ENCODE measurements around the gene RNASE2. TPM values are rescaled to one million over a fixed set of nuclear protein-coding genes. Genes with fewer than 3 reads are reported as not detected.

The RNASE2 gene
- total RNA-seq, 1 donor from 2014 or later: not detected

DNA sequence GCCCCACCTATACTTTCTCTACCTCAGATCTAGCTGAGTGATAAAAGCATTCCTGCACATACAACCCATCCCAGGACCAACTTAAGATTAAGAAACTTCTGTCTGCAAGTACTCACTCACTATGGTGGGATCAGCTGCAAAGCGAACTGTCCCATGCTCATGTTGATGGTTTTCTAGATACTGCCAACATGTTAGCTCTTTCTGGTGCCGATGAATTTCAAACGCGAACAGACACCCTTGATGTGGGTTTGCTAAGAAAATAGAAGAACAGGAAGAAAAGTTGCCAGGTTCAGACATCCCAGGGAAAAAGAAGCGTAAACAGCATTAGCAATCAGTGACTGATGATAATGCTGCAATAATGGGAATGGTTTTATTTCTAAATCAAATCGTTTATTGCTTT is 42.3 kb downstream of the RNASE2 start:
- peaks cover 18% of the 10 kb centered on the region for H3K4me1 Mint-ChIP-seq (ENCODE audit: low read depth)
- no peaks in the 10 kb centered on the region for H3K27me3 Mint-ChIP-seq (ENCODE audit: low read depth)
- no peaks in the 10 kb centered on the region for H3K9me3 Mint-ChIP-seq (ENCODE audit: low read depth)

DNA sequence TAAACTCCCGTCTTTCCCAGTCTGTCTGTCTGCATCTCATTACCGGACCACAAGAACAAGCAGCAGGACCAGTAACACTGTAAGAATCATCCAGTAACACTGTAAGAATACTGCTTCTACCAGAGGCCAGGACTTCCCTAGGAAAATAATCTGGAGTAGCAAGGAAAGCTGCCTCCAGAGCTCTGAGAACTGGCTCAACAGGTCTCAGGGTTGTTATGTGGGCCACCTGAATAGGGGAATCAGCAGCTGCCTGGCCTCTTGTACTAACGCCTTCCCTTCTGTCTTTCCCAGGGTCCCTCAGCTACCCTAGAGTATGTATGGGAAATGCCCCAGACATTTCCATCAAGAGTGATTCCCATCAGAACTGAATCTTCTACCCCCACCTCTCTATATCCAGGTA is 42.9 kb downstream of the RNASE2 start:
- no peak overlapping the region for H3K4me3 Mint-ChIP-seq (ENCODE audit: unreplicated experiment)
- no peak for DNase-seq (ENCODE audit: low spot score)
- H3K9me3 Mint-ChIP-seq (ENCODE audit: low read depth): no peaks in the 10 kb centered on the region
- no peaks in the 10 kb centered on the region for H3K27me3 Mint-ChIP-seq (ENCODE audit: low read depth)
- H3K4me1 Mint-ChIP-seq (ENCODE audit: low read depth): peaks cover 18% of the 10 kb centered on the region
- H3K27ac Mint-ChIP-seq (ENCODE audit: unreplicated experiment): no peak overlapping the region
- H3K36me3 Mint-ChIP-seq (ENCODE audit: low read depth): peaks cover 28% of the 10 kb centered on the region
- TF ChIP-seq, protein P1, sequence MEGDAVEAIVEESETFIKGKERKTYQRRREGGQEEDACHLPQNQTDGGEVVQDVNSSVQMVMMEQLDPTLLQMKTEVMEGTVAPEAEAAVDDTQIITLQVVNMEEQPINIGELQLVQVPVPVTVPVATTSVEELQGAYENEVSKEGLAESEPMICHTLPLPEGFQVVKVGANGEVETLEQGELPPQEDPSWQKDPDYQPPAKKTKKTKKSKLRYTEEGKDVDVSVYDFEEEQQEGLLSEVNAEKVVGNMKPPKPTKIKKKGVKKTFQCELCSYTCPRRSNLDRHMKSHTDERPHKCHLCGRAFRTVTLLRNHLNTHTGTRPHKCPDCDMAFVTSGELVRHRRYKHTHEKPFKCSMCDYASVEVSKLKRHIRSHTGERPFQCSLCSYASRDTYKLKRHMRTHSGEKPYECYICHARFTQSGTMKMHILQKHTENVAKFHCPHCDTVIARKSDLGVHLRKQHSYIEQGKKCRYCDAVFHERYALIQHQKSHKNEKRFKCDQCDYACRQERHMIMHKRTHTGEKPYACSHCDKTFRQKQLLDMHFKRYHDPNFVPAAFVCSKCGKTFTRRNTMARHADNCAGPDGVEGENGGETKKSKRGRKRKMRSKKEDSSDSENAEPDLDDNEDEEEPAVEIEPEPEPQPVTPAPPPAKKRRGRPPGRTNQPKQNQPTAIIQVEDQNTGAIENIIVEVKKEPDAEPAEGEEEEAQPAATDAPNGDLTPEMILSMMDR (IDR thresholded peaks at IDR 0.05): no peak

More for the DNA sequence above, 42.3 kb downstream of the RNASE2 start:
- TF ChIP-seq, protein P1 (IDR thresholded peaks at IDR 0.05): no peak
- Mint-ChIP-seq H3K36me3 (ENCODE audit: low read depth) (peaks cover 31% of the 10 kb centered on the region), H3K4me3 (ENCODE audit: unreplicated experiment) (no peak overlapping the region), H3K27ac (ENCODE audit: unreplicated experiment) (no peak overlapping the region)
- DNase-seq (ENCODE audit: low spot score): no peak

DNA sequence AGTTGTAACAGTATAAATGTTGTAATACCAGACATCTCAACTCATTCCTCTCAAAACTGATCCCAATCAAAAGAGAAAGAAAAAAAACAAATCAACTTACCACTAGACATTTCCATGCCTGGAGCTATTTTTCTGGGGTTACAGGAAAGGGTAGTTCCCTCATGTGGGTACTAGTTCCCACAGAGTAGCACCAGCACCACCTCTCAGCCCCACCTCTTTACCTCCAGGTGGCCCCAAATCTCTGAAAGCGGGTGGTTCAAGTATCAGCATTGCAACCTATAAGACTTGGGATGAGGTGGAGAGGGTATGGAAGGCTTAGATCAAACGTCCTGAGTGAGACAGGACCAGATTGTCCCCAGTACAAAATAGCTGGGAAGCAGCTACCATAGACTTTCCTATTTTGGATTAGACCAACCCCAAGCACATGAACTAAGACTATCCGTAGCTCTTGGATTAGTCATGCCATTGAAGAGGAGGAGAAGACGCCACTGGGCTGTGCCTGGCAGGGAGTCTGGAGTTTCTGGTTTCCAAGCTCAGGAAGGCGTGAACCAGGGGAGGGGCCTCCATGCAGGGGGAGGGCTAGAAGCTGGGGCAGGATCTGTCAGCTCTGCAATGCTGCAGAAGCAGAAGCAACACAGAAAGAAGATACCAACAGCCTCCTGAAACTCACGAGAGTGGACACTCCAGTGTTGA is 43.5 kb downstream of the RNASE2 start, which contains the start of gene SLC39A2:
TSS of gene SLC39A2 (plus strand) at position 620 of the 693 bp plus-strand sequence. CDS start 154 bp downstream, outside the sequence.
- Mint-ChIP-seq H3K4me3 (ENCODE audit: unreplicated experiment) (no peak within 1 kb of the TSS), H3K9me3 (ENCODE audit: low read depth) (no peaks in the 10 kb centered on the region), H3K4me1 (ENCODE audit: low read depth) (peaks cover 18% of the 10 kb centered on the region), H3K27me3 (ENCODE audit: low read depth) (no peaks in the 10 kb centered on the region), H3K36me3 (ENCODE audit: low read depth) (peaks cover 26% of the 10 kb centered on the region), H3K27ac (ENCODE audit: unreplicated experiment) (no peak within 1 kb of the TSS)
- DNase-seq (ENCODE audit: low spot score): no peak
- TF ChIP-seq, protein P1 (IDR thresholded peaks at IDR 0.05): no peak

DNA sequence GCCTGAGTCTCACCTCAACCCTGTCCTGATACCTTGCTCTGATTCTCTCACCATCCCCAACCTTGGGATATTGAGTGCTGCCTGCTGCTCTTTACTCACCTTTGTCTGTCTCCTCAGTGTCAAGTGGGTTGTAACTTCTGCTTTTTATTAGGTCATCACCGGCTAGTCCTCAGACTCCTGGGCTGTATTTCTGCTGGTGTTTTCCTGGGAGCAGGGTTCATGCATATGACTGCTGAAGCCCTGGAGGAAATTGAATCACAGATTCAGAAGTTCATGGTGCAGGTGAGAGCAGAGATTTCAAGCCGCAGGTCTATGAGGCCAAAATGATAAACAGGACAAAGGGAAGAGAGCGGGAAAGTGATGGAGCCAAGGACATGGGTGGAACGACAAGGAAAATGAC is 44.3 kb downstream of the RNASE2 start:
- Mint-ChIP-seq H3K4me1 (ENCODE audit: low read depth) (peaks cover 18% of the 10 kb centered on the region), H3K4me3 (ENCODE audit: unreplicated experiment) (no peak overlapping the region), H3K36me3 (ENCODE audit: low read depth) (peaks cover 20% of the 10 kb centered on the region), H3K27ac (ENCODE audit: unreplicated experiment) (no peak overlapping the region), H3K27me3 (ENCODE audit: low read depth) (no peaks in the 10 kb centered on the region), H3K9me3 (ENCODE audit: low read depth) (no peaks in the 10 kb centered on the region)
- TF ChIP-seq, protein P1 (IDR thresholded peaks at IDR 0.05): no peak
- no peak for DNase-seq (ENCODE audit: low spot score)

DNA sequence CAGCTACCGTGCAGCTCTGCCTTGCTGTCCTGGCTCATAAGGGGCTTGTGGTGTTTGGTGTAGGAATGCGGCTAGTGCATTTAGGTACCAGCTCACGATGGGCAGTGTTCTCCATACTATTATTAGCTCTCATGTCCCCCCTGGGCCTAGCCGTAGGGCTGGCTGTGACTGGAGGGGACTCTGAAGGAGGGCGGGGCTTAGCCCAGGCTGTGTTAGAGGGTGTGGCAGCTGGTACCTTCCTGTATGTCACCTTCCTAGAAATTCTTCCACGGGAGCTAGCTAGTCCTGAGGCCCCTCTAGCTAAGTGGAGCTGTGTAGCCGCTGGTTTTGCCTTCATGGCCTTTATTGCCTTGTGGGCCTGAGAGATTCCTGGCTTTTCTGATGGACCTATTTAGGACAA is 45.9 kb downstream of the RNASE2 start:
- TF ChIP-seq, protein P1 (IDR thresholded peaks at IDR 0.05): no peak
- no peak overlapping the region for H3K4me3 Mint-ChIP-seq (ENCODE audit: unreplicated experiment)
- peaks cover 4% of the 10 kb centered on the region for H3K36me3 Mint-ChIP-seq (ENCODE audit: low read depth)
- no peaks in the 10 kb centered on the region for H3K27me3 Mint-ChIP-seq (ENCODE audit: low read depth)
- H3K27ac Mint-ChIP-seq (ENCODE audit: unreplicated experiment): no peak overlapping the region
- peaks cover 18% of the 10 kb centered on the region for H3K4me1 Mint-ChIP-seq (ENCODE audit: low read depth)
- no peaks in the 10 kb centered on the region for H3K9me3 Mint-ChIP-seq (ENCODE audit: low read depth)
- DNase-seq (ENCODE audit: low spot score): no peak
